Hepatocyte (in vitro differentiated cells): Measurements from ENCODE around the gene TMC2. TPM values are rescaled to one million over a fixed set of nuclear protein-coding genes. Genes with fewer than 3 reads are reported as not detected.

Source experiments
- DNase-seq: peaks from one replicate; pipeline ENCODE4 v3.0.0-alpha.2; 2016; ENCODE audit warnings: low spot score
- H2AFZ ChIP-seq: fragments of 200-600 bp; sonication (generic); 2 replicates; pipeline ENCODE4 v1.6.0; 2016; ENCODE audit warnings: antibody characterized with exemption, mild to moderate bottlenecking
- H3K27ac ChIP-seq: fragments of 200-600 bp; sonication (generic); 2 replicates; pipeline ENCODE4 v1.5.1; 2016; ENCODE audit warnings: mild to moderate bottlenecking
- H3K27me3 ChIP-seq: fragments of 200-600 bp; sonication (generic); 2 replicates; pipeline ENCODE4 v1.6.1; 2016
- H3K36me3 ChIP-seq: fragments of 200-600 bp; sonication (generic); replicated peaks from 2 replicates; pipeline ENCODE4 v1.5.1; 2016; ENCODE audit warnings: low read depth; ENCODE audit not compliant: insufficient read depth
- H3K4me1 ChIP-seq: fragments of 200-600 bp; sonication (generic); 2 replicates; pipeline ENCODE4 v1.5.1; 2016; ENCODE audit warnings: mild to moderate bottlenecking, moderate library complexity; ENCODE audit not compliant: insufficient read depth
- H3K4me2 ChIP-seq: fragments of 200-600 bp; sonication (generic); 2 replicates; pipeline ENCODE4 v1.6.0; 2016
- H3K4me3 ChIP-seq: fragments of 200-600 bp; sonication (generic); 2 replicates; pipeline ENCODE4 v1.5.1; 2016; ENCODE audit warnings: mild to moderate bottlenecking
- H3K79me2 ChIP-seq: fragments of 200-600 bp; sonication (generic); 2 replicates; pipeline ENCODE4 v1.6.0; 2017; ENCODE audit warnings: mild to moderate bottlenecking
- H3K9me2 ChIP-seq: fragments of 200-600 bp; sonication (generic); replicated peaks from 2 replicates; pipeline ENCODE4 v1.6.0; 2017; ENCODE audit warnings: mild to moderate bottlenecking; ENCODE audit not compliant: insufficient read depth
- H3K9me3 ChIP-seq: fragments of 200-600 bp; sonication (generic); 2 replicates; pipeline ENCODE4 v1.5.1; 2016; ENCODE audit warnings: low read depth, mild to moderate bottlenecking
- H4K20me1 ChIP-seq: fragments of 200-600 bp; sonication (generic); 2 replicates; pipeline ENCODE4 v1.6.0; 2016; ENCODE audit warnings: mild to moderate bottlenecking; ENCODE audit not compliant: insufficient read depth, poor library complexity, severe bottlenecking
- EZH2 ChIP-seq: fragments of 200-600 bp; sonication (generic); IDR thresholded peaks from 2 replicates; pipeline ENCODE4 v1.6.1; 2016; ENCODE audit warnings: antibody characterized with exemption, mild to moderate bottlenecking, borderline replicate concordance
- EZH2phosphoT487 ChIP-seq: fragments of 200-600 bp; sonication (generic); IDR thresholded peaks from one replicate; pipeline ENCODE4 v1.6.1; 2018; ENCODE audit warnings: antibody characterized with exemption, mild to moderate bottlenecking, low read depth, moderate library complexity; ENCODE audit not compliant: unreplicated experiment, severe bottlenecking
- WGBS: methylation state at CpG from one replicate; pipeline ENCODE4 v1.1.6; 2016; ENCODE audit warnings: low lambda C conversion rate; ENCODE audit errors: missing lambda C conversion rate; 5-methylcytosine and 5-hydroxymethylcytosine counted together
- polyA plus RNA-seq: library from polyadenylated mRNA; unstranded; fragments of >200 nt; fragmentation: Nextera tagmentation; extraction: Ambion mirVana; gene quantifications from 2 replicates; pipeline ENCODE4 v1.2.1, GENCODE V29; 2016
- total RNA-seq: library from RNA; depleted of rRNA; stranded (reverse); fragments of >200 nt; gene quantifications from 2 replicates; pipeline ENCODE4 v1.2.3, GENCODE V29; 2014
- TF ChIP-seq, protein P1 (sequence below): fragments of 200-600 bp; sonication (generic); IDR thresholded peaks from 2 replicates; pipeline ENCODE4 v1.5.1; 2016; ENCODE audit warnings: antibody characterized with exemption, mild to moderate bottlenecking; ENCODE audit not compliant: poor library complexity

The TMC2 gene
- total and polyA plus RNA-seq, 2 experiments from 2014 or later, result not detected

DNA sequence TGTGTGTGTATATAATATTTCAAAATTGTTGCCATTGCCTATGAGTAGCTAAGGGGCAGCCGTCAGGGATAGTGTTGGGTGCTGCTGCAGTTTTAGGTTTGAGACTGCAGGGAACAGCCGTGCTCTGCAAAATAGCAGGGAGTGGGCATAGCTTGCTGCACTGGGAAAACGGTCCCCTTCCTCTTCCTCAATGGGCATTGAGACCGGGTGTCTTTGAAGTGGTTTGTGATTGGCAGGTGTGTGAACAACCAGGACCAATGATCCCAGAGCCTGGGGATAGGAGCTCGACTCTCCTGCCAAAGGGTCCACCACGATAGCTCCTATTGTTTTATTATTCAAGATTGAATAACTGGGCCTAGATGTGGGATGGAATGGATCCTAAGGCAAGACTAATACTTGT is 151.1 kb downstream of the TMC2 start:
- no peak overlapping the region for H3K4me3 ChIP-seq
- peaks cover 33% of the 10 kb centered on the region for H3K27me3 ChIP-seq
- no peaks in the 10 kb centered on the region for H4K20me1 ChIP-seq
- 40% methylated on average over 6 of the region's 6 CpGs for WGBS
- H3K4me1 ChIP-seq, result no peaks in the 10 kb centered on the region
- no peaks in the 10 kb centered on the region for H3K9me3 ChIP-seq
- no peak for TF ChIP-seq EZH2
- TF ChIP-seq, protein P1, sequence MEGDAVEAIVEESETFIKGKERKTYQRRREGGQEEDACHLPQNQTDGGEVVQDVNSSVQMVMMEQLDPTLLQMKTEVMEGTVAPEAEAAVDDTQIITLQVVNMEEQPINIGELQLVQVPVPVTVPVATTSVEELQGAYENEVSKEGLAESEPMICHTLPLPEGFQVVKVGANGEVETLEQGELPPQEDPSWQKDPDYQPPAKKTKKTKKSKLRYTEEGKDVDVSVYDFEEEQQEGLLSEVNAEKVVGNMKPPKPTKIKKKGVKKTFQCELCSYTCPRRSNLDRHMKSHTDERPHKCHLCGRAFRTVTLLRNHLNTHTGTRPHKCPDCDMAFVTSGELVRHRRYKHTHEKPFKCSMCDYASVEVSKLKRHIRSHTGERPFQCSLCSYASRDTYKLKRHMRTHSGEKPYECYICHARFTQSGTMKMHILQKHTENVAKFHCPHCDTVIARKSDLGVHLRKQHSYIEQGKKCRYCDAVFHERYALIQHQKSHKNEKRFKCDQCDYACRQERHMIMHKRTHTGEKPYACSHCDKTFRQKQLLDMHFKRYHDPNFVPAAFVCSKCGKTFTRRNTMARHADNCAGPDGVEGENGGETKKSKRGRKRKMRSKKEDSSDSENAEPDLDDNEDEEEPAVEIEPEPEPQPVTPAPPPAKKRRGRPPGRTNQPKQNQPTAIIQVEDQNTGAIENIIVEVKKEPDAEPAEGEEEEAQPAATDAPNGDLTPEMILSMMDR, result no peak
- TF ChIP-seq EZH2phosphoT487, result no peak
- H3K27ac ChIP-seq, result no peak overlapping the region
- no peaks in the 10 kb centered on the region for H3K79me2 ChIP-seq
- no peaks in the 10 kb centered on the region for H3K9me2 ChIP-seq
- H3K4me2 ChIP-seq, result peak overlapping the region; percentile 61
- H2AFZ ChIP-seq, result peak overlapping the region; percentile 3
- DNase-seq, result no peak
- H3K36me3 ChIP-seq, result no peaks in the 10 kb centered on the region

DNA sequence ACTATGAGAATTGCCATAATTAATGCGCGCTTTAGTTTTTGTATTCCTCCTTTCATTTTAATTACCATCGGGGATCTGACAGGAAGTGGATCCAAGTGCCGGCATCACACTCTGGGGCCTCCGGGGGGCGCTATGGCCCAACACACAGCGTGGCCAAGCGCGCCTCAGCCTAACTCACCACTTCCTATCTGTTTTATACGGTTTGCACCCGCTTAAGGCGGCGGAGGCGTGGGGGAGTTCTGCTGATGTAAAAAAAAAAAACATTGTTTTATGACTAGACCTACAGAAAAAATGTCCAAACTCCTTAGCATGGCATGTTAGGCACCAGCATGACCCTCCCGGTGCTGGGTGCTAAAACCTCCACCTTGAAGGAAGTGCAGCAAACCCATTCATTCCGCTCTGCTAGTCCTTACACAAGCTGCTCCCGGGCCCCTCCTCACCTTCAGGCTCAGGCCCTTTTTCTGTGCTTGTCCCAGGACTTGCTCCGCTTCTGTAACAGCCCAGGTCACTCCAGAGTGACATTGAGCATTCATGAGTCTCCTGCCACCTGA is 151.7 kb downstream of the TMC2 start:
- no peak overlapping the region for H3K27ac ChIP-seq
- H3K9me2 ChIP-seq, result no peaks in the 10 kb centered on the region
- H3K36me3 ChIP-seq, result no peaks in the 10 kb centered on the region
- DNase-seq, result peak; percentile 76
- H4K20me1 ChIP-seq, result no peaks in the 10 kb centered on the region
- H3K79me2 ChIP-seq, result no peaks in the 10 kb centered on the region
- peaks cover 33% of the 10 kb centered on the region for H3K27me3 ChIP-seq
- 16% methylated on average over 18 of the region's 18 CpGs for WGBS
- H3K4me1 ChIP-seq, result no peaks in the 10 kb centered on the region
- peak overlapping the region; percentile 61 for H3K4me2 ChIP-seq
- no peaks in the 10 kb centered on the region for H3K9me3 ChIP-seq
- no peak for TF ChIP-seq EZH2
- TF ChIP-seq, protein P1, result peak; percentile 76
- H3K4me3 ChIP-seq, result no peak overlapping the region
- H2AFZ ChIP-seq, result peak overlapping the region; percentile 3

- H3K9me2 ChIP-seq, result no peaks in the 10 kb centered on the region
- H3K4me3 ChIP-seq, result no peak overlapping the region
- H3K9me3 ChIP-seq, result no peaks in the 10 kb centered on the region
- H3K4me1 ChIP-seq, result no peaks in the 10 kb centered on the region
- no peak for TF ChIP-seq EZH2
- TF ChIP-seq, protein P1, result no peak
- no peak for TF ChIP-seq EZH2phosphoT487
- no peak overlapping the region for H3K4me2 ChIP-seq
- no peaks in the 10 kb centered on the region for H3K79me2 ChIP-seq
- WGBS, result 96% methylated on average over 3 of the region's 3 CpGs
- no peaks in the 10 kb centered on the region for H3K36me3 ChIP-seq
- DNase-seq, result no peak
- peaks cover 49% of the 10 kb centered on the region for H3K27me3 ChIP-seq
- no peak overlapping the region for H3K27ac ChIP-seq
- H4K20me1 ChIP-seq, result no peaks in the 10 kb centered on the region
- no peak overlapping the region for H2AFZ ChIP-seq
Observed at GRCh38 chr20:2690213-2690612, 153.8 kb downstream of the TMC2 start.

DNA sequence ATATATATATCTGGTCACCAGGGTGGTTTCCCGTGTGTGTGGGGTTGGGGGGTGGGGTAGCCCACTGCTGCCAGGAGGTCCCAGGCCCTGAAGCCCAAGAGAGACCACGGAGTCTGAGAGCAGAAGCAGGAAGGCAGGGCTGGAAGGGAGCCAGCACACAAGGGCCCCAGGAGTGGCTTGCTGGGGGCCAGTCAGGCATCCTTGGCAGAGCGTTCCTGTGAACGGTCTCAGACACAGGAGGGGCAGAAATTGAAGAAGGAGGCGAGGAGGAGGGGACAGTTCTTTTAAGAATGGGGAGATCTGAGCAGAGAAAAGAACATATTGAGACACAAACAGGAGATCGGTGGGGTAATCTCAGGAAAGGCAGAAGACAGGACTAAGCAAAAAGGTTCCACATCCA is 154.3 kb downstream of the TMC2 start:
- Histone ChIP-seq H3K4me2 (no peak overlapping the region), H3K79me2 (no peaks in the 10 kb centered on the region), H3K9me3 (no peaks in the 10 kb centered on the region), H3K36me3 (no peaks in the 10 kb centered on the region), H3K27me3 (peaks cover 47% of the 10 kb centered on the region), H3K4me3 (no peak overlapping the region), H3K4me1 (no peaks in the 10 kb centered on the region), H3K9me2 (no peaks in the 10 kb centered on the region), H3K27ac (no peak overlapping the region), H4K20me1 (no peaks in the 10 kb centered on the region), H2AFZ (no peak overlapping the region)
- DNase-seq, result no peak
- 73% methylated on average over 5 of the region's 6 CpGs for WGBS
- TF ChIP-seq EZH2, result no peak
